HG03571 (cell line): Measurements from ENCODE around the gene PIGR.

Experiments used
- ATAC-seq: cut with Tn5 transposase; IDR thresholded peaks from one replicate; pipeline ENCODE4 v1.9.1; 2021; ENCODE audit not compliant: unreplicated experiment

The PIGR gene, protein sequence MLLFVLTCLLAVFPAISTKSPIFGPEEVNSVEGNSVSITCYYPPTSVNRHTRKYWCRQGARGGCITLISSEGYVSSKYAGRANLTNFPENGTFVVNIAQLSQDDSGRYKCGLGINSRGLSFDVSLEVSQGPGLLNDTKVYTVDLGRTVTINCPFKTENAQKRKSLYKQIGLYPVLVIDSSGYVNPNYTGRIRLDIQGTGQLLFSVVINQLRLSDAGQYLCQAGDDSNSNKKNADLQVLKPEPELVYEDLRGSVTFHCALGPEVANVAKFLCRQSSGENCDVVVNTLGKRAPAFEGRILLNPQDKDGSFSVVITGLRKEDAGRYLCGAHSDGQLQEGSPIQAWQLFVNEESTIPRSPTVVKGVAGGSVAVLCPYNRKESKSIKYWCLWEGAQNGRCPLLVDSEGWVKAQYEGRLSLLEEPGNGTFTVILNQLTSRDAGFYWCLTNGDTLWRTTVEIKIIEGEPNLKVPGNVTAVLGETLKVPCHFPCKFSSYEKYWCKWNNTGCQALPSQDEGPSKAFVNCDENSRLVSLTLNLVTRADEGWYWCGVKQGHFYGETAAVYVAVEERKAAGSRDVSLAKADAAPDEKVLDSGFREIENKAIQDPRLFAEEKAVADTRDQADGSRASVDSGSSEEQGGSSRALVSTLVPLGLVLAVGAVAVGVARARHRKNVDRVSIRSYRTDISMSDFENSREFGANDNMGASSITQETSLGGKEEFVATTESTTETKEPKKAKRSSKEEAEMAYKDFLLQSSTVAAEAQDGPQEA

DNA sequence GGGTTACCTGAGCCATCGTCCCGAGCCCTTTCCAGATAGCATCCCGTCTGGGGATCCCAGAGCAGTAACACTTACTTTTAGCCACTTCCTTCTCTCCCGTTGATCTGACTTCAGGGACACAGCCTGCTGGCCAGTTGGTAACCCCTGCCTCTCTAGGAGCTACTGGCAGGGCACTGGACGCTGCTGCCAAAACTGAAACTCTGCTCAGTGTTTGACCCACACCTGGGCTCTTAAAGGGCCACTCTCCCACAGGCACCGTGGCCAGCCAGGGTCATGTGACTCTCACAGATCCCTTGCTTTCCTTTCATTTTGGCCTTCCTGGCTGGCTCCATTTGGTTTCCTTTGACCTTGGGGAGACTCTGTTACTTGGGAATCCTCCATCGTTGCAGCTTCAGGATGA, at the start of gene PIGR:
Gene PIGR, minus strand, starts transcription at position 206 of the 400 bp plus-strand sequence. CDS start 5,935 bp downstream, outside the sequence.
- no peak for ATAC-seq

DNA sequence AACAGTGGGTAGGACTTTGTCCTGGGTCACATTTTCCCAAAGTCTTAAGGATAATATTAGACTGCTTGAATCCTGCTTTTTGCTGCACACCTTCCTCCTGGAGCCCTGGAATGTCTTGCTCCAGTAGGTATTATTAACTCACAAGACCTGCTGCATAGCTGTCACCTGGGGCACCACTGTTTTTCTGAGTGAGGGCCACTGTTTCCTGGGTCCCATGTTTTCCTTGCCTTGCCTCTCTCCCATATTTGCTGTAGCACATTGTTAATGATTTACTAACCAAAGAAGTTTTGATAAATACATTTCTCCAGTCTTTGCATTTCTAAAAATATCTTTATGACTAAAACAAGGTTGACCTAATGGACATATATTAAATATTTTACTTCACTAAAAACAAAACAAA, 46.5 kb upstream of the PIGR start:
- no peak for ATAC-seq

DNA sequence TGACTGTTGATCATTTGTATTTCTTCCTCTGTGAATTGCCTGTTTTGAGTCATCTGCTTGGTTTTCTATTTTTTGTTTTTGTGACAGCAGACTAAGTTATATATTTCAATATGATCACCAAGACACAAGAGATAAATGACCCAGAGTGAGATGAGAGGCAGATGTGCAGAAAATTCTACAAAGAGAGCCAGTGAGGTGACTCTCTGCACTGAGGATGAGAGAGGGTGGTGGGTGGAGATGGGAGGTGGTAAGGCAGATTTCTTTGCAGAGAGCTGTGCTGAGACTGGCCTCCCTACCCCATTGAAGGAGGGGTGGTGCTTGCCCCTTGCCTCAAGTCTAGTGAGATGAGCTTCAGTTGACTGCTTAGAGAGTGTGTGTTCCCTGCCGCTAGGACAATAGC, 41.6 kb upstream of the PIGR start:
- ATAC-seq: no peak

DNA sequence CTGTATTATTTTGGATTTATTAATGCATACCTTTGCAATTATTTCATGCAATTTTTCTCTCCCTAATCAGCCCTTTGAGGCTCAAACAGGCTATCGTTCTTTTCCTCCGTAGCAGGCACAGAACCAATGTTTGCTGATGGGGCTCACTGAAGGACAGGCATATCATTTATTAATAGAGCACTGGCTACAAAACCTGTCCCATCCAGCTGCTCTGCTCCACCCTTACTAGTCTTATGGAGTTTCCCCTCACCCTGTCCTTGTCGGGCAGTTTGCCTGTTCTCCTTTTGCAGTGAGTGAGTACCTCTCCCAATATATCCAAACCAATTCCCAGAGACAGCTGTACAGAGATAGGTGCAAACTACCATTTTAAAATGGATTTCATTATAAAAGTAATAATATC, 40.6 kb upstream of the PIGR start:
- no peak for ATAC-seq

DNA sequence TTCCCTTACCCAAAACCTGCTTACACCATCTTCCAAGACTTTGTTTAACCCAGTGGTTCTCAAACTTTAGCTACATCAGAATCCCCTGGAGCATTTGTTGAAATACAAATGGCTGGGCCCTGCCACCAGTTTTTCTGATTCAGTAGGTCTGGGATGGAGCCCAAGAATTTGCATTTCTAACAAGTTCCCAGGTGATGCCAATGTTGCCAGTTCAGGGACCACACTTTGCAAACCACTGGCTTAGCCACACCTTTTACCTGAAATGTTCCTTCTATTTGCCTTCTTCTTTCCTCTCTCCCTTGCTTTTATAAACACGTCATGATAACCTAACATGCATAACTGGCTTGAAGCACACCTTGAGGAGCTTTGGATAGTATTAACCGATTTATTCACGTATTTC, 40.1 kb upstream of the PIGR start:
- no peak for ATAC-seq

DNA sequence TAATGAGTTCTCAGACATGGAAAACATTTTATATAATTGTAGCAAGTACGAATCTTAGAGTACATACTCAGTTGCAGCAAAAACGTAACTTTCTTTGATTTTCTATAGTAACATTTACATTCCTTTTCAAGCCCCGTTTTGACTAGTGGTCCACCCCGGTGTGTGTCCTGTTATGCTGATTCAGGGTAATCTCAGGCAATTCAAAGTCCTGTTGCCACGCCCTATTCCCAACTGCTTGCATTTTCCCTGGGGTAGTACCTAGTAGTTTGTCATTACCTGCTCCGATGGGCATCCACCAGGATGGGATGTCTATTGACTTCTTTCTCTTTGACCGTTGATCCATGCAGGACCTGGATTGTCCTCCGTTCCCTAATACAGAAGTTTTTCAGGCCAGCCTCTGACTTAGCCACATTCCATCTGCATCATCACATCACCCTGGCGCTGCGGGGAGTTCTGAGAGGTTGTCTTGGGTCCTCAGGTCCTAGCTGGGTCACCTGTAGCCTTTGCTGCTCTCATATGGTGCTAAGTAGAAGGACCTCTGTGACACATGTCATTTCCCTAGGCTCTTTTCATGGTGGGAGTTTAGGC, 39.0 kb upstream of the PIGR start:
- ATAC-seq: no peak

DNA sequence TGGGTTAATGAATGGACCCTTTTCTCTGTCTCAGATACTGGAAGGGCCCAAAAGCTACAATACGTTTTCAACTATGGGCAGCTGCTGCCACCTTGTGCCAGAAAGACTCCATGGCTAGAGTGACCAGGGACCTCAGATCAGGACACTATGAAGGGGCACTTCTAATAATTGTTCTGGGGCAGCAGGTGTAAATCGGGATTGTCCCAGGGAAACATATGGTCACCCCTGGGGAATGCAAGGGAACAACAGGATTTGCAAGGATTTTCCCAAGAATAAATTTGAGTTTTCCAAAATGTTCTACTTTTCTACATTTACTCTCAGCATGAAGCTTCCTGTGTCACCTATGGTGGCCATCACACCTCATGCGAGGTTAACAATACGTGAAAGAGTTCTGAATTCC, 36.0 kb upstream of the PIGR start:
- ATAC-seq: no peak

DNA sequence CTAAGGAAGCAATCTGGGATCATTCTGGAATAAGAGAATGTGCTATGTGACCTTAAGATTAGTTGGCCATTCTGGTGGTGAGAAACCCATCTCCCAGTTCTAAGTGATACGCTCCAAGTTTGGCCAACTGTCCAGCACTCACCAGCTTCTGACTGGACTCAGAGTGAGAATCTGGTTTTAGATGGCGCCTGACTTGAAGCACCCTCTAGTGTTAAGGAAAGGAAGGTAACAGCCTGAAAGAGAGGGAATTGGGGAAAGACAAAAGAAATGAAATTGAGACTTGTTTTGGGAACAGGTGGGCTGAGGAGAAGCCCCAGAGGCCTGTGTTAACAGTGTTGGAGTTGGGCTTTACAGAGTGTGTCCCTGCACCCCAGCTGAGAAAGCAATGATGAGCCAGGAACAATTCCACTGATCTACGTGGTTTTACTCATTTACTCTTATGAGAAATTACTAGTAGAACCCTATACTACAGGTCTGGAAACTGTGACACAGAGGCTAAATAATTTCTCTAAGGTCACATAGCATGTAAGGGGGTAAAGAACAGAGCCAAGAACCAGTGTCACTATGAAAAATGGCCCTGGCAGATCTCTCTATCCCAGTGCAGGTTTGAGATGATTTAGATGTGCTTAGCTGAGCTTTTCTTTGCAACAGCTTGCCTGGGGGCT, 33.2 kb upstream of the PIGR start:
- no peak for ATAC-seq

DNA sequence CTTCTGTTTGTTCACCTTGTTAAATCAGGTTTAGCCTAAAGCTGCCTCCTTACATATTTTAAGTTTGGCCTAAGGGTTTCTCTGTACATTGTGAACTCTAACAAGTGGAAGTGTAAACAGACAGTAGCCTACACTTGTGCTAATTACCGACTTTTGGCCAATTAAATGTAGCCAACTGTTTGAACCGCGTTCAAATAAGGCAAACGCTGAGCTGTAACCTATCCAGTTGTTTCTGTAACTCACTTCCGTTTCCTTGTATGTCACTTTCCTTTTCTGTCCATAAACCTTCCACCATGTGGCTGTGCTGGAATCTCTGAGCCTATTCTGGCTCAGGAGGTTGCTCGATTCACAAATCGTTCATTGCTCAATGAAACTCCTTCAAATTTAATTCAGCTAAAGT, 32.0 kb upstream of the PIGR start:
- no peak for ATAC-seq

DNA sequence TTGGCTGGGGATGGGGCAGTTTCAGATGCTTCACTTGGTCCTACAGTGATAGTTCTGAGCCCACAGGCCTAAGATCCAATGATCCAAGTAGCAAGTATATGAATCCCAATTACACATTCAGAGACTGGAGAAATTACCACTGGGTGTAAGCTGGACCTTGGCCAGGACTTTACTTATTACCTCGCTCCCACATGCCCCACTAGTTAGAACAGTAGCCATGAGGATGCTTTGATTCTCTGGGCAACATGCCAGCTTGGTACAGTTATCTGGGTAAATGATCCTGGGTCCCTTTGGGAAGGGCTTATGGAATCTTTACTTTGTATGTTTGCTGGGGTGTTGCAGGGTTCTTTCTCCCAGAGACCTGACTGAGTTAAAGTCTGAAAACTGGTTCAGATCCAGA, 29.0 kb upstream of the PIGR start:
- ATAC-seq: no peak

DNA sequence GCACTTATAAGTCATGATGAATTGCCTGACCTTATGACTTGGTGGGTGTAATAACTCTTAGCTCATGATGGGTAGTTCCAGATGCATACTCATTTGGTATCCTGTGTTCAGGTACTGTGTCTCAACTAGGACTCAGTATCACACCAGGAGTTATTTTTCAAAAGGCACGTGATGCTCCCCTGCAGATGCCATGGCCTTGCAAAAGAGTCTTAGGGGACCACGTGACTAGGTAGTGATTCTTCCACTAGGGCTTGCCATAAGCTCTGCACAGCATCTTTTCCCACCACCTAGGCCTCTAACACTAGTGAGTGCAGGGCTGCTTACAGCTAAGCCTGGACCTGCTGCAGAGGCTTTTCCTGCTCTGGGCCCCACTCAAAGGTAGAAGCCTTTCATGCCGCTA, 27.9 kb upstream of the PIGR start:
- ATAC-seq: no peak

DNA sequence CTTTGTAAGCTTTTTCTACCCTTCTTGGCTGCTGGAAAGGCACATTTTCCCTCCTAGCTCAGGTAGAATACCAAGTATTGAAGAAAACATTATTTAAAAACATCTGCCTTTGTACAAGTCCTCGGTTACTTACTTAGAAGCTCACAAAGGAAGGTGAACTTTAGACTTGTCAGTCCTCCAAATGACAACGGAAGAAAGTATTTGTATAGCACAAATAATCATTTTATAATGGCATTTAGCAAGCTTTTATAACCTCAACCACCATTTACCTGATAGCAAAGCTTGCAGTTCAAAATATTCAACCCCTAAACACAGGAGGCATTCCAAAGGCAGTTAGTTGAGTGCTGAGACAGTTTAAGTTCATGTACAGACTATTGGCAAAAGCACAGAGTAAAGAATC, 26.5 kb upstream of the PIGR start:
- ATAC-seq: no peak

DNA sequence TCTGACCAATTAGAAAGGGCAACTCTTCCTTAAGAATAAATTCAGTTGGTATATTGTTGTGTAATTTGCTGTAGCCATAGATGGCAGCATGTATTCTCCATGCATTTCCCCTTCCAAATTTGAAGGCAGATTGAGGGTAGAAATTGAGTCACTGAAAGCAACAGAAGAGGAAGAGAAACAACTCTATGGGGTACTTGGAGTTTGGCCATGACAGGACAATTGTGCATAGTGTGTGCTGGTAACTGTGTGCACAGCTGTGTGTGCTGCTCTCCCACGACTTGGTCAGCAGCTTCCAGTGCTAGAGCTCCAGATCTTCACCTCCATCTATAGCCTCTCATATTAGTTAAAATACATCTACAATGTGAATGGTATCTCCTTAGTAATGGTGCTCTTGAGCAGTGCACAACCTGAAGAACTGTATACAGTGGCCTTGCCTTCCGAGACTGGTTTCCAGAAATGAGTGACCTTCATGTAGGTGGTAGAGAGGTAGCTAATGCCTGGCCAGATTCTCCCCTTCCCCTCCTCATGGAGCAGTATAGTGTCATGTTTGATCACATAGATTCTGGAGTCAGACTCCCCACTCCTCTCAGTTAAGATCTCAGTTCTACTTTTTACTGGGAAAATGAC, 24.9 kb upstream of the PIGR start:
- ATAC-seq: peak; percentile 55

DNA sequence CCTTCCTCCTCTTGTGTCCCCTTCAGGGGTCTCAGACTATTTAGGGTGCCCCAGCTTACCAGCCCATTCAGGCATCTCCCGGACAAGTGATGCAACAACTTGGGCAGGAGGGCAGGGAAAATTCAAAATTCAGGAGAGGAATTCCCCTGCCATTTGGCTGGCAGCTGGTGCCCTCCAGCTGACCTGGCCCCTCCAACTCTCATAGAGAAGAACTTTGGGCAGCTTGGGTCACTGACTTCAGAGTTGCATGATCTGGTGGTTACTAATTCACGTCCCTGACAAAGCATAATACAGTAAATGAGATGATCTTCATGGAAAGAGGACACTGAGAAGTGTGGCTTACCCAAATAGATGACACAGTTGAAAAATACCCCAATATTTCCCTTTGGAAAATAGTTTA, 24.2 kb upstream of the PIGR start, which contains the start of gene FCAMR:
Gene FCAMR, minus strand, starts transcription at position 15 of the 400 bp plus-strand sequence. CDS start 335 bp downstream, outside the sequence.
- no peak for ATAC-seq

DNA sequence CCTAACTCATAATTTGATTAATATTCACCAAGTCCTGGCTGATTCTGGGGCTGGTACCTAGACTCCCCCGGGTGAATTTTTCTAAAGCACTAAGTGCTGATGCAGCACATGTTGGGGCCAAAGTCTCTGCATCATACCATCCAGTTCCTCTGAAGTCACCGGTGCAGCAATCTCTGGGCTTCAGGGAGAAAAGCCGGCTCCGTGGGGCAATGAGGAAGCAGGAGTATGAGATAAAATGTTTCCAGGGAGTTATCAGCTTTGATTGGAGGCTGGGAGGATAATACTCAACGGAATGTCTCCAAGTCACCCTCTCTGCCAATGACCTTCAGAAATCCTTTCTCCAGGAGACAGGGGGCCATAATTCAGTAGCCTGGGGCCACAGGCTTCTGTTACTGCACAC, 22.8 kb upstream of the PIGR start:
- ATAC-seq: no peak

DNA sequence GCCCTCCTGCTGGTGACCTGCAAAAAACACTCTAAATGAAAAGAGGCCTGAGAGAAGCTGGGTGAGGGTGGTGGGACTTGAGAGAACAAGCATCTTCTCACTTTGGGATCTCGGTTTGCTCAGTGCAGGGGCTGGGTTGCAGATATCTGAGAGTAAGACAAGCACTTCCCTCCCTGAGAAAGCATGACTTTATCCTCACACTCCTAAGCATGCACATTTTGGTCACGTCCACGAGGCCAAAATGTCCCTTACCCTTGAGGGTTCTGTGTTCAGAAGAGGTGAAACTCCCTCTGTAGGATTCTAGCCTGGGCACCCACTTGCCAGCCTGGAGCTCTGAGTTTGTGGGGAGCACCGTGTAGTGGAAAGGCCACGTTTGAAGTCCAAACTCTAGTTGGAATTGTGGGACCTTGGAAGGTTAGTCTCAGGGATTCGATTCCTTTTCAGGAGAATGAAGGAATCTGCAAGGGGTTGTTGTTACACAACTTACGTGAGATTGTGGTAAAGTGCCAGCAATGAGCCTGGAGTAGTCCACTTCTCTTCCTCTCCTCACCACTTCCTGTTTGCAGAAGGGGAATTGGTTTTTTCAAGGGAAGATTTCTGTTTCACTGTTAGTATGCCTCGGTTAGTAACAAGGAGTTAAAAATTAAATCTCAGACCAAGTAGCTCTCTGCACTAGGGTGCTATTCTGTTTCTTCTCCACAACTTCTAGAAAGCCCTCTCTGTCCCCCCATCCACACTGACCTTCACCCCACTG, 21.0 kb upstream of the PIGR start:
- peak; percentile 68 for ATAC-seq

DNA sequence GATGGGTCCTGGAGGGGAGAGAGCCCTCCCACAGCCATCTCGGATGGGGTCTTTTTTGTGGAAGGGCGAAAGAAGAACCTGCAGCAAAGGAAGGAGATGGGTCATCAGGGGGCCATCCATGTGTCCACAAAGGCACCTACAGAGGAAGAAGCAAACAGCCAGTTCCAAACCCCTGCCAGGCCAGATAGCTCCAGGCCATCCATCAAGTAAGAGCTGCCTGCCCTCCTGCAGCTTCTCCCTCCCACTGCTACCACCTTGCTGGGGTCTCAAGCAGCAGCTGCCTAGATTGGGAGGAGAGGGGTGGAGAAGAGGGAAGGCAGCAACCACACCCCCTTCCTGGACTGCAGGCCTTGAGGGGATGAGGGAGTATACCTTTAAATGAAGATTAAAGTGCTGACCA, 19.5 kb upstream of the PIGR start:
- ATAC-seq: no peak

DNA sequence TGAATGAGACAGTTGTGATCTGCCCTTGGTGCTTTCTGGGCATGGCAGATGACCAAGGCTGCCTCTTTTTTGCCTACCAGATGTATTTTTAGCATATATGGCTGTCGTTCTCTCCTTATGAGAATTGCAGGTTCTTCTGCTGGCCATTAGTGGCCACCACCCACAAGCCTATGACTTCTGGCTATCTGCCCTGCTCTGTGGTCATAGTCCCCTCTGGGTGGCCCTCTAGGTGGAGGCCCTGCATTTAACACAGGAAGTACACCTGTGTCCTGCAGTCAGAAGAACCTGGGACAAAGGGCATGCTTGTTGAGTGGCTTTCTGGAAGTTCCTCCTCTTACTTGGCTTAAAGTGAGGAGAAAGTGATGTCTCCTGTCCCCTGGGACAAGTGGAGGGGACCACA, 17.5 kb upstream of the PIGR start:
- no peak for ATAC-seq

DNA sequence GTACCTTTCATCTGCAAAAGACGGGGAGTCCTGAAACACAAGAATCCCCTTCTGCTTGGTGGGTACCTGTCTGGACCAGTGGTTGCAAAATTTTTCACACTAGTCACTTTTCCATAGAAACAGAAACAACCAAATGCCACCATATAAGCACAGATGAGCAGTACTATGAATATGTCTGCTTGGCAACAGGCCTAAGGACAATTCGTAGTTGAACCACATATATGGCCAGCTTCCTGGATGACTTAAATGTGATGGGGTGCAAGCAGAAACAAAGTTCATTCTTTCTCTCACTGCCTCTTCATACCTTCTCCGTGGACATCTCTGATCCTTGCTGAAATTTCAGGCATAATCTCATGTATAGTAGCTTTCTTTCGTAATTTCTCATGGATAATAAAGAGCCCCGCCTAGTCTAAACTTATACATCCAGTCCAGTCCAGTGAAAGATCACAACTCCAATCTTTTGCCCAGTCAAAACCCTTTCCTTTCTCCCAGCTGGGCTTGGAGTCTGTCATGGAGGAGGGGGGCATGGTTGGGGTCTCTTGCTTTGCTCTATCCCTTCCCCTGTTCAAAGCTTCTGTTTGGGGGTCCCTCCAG, 16.9 kb upstream of the PIGR start:
- ATAC-seq: no peak

DNA sequence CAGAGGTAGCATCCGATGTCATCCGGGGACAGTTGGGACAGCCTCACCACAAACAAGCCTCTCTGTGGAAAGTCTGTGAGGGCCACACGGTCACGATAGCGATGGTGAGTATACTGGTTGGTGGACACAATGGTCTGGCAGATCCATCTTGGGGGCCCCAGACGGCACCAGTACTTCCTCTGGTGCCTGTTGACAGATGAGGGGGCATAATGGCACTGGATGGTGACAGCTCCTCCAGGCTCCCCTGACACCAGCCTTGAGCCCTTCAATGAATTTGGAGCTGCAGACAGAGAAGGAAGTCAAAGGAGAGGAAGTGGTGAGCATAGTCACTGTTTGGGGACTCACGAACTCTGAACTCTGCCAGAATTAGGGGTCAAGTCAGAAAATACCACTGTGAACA, 16.0 kb upstream of the PIGR start:
- ATAC-seq: no peak
